ENCODE data around the gene OSBPL10.

Gene OSBPL10

DNA sequence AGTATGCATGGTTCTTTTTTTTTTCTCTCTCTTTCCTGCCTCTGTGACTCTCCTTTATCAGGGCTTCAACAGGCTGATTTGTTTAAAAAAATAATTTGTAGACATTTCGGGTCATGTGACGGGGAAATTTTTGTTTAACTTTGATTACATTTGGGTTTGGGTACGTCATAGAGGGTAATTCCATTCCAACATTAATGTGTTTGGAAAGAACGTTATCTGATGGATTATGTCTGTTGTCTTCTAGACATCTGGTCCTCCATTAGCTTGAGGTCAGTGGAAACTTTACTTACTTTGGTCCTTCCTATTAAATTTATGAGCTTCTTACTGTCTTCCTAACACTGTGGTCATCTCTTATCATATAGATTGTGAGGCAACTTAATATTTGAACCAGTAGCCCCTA, 367.4 kb downstream of the OSBPL10 start:
- DNase-seq (ENCODE audit: low spot score), result no peak

GRCh38 chr3:31613177-31613576, 367.9 kb downstream of the OSBPL10 start:
- DNase-seq (ENCODE audit: low spot score), result no peak

Data from left forelimb (tissue), 1 donor.